Activated CD4-positive, alpha-beta T cell treated with anti-CD3 and anti-CD28 coated beads for 36 hours (primary cell): Measurements from ENCODE around the gene GSX1. TPM values are rescaled to one million over a fixed set of nuclear protein-coding genes. Genes with fewer than 3 reads are reported as not detected.

Experiments used
- ATAC-seq: fragments of 200-7000 bp; cut with Tn5 transposase; one replicate; pipeline ENCODE4 v1.10.0; 2021; ENCODE audit warnings: mild to moderate bottlenecking, moderate library complexity
- CTCF ChIA-PET: fragments of 350-600 bp; sonication (Branson Sonifier 250); formaldehyde crosslinking; loops from one replicate; lab custom pipeline; 2021; ENCODE audit warnings: antibody characterized with exemption; lab: Charles Lee
- POLR2A ChIA-PET: fragments of 350-600 bp; sonication (Branson Sonifier 250); formaldehyde crosslinking; loops from one replicate; lab custom pipeline; 2021; ENCODE audit warnings: antibody characterized with exemption, inconsistent platforms; lab: Charles Lee
- DNase-seq: peaks from one replicate; pipeline ENCODE4 v3.0.0-alpha.2; 2020
- H3K27ac Mint-ChIP-seq: one replicate; pipeline ENCODE4 v1.8.0; 2021; ENCODE audit warnings: mixed read lengths
- H3K27me3 Mint-ChIP-seq: one replicate; pipeline ENCODE4 v1.8.0; 2021; ENCODE audit warnings: mixed read lengths
- H3K36me3 Mint-ChIP-seq: one replicate; pipeline ENCODE4 v1.8.0; 2021; ENCODE audit warnings: low read depth, mixed read lengths
- H3K4me1 Mint-ChIP-seq: one replicate; pipeline ENCODE4 v1.8.0; 2021; ENCODE audit warnings: mixed read lengths
- H3K4me3 Mint-ChIP-seq: one replicate; pipeline ENCODE4 v1.8.0; 2021; ENCODE audit warnings: mild to moderate bottlenecking, moderate library complexity, mixed read lengths
- H3K9me3 Mint-ChIP-seq: one replicate; pipeline ENCODE4 v1.8.0; 2021; ENCODE audit warnings: low read depth, mixed read lengths
- intact Hi-C, 2 experiments: fragments of 100-400 bp; cut with DNase I in 1 of 2; cut with micrococcal nuclease in 1 of 2; formaldehyde crosslinking; loops; one replicate each; pipeline versions ENCODE4 v1.14.2 to v1.15.1; 2022 to 2024; cut with DNase I, micrococcal nuclease
- total RNA-seq, 2 experiments: library from RNA; stranded (reverse); gene quantifications; one replicate each; pipeline ENCODE4 v1.2.3, GENCODE V29; 2021

GSX1 gene
- total RNA-seq, 2 experiments from 2014 or later: not detected

- Mint-ChIP-seq H3K4me1 (no peaks in the 10 kb centered on the region), H3K4me3 (no peak overlapping the region), H3K27me3 (peaks cover 53% of the 10 kb centered on the region), H3K9me3 (no peaks in the 10 kb centered on the region), H3K36me3 (no peaks in the 10 kb centered on the region), H3K27ac (no peak overlapping the region)
- intact Hi-C loops: no loop called here
- CTCF ChIA-PET: no interaction called here
- POLR2A ChIA-PET: no interaction called here
- ATAC-seq: no peak
- no peak for DNase-seq
These were observed 28.5 kb downstream of the GSX1 start for GRCh38 chr13:27820524-27821482.

GRCh38 chr13:27821566-27821965, 29.3 kb downstream of the GSX1 start:
- Mint-ChIP-seq H3K4me3 (no peak overlapping the region), H3K27ac (no peak overlapping the region), H3K9me3 (no peaks in the 10 kb centered on the region), H3K36me3 (no peaks in the 10 kb centered on the region), H3K4me1 (peaks cover 2% of the 10 kb centered on the region), H3K27me3 (peaks cover 52% of the 10 kb centered on the region)
- intact Hi-C loops: no loop called here
- ATAC-seq: no peak
- ChIA-PET POLR2A (no interaction called here), CTCF (interaction anchor here (1.4 to 1.8 kb wide), 2 partner anchors 162 to 459 kb away, joined by 4 to 10 read pairs; no protein-coding TSS in a partner anchor)
- DNase-seq: no peak

- H3K4me1 Mint-ChIP-seq: peaks cover 2% of the 10 kb centered on the region
These were observed 30.1 kb downstream of the GSX1 start for GRCh38 chr13:27822258-27822872.

DNA sequence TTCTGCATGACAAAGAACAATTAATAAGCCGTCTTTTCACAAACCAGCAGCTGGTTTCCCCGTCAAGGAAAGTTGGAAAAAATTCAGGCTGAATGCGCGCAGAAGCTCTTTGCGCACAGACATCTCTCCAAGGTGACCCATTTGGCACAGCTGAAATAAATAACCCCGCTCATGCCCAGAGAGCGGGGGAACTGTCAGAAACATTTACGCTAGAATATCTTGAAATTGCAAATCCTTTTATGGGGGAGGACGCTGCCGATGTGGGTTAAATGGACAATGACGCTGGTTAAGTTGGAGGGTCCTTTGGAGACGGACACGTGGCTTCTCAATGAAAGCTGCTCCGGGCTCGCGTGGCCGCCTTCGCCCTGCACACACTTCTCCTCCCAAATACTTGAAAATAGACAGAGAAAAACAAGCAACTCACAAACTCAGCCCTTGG, 30.6 kb downstream of the GSX1 start:
- intact Hi-C loops: no loop called here
- POLR2A ChIA-PET: no interaction called here

More at GRCh38 chr13:27822258-27822872, 30.1 kb downstream of the GSX1 start:
- Mint-ChIP-seq H3K27me3 (peaks cover 50% of the 10 kb centered on the region), H3K27ac (no peak overlapping the region), H3K36me3 (no peaks in the 10 kb centered on the region), H3K4me3 (no peak overlapping the region), H3K9me3 (no peaks in the 10 kb centered on the region)
- intact Hi-C loops: no loop called here
- DNase-seq (no peak), ATAC-seq (no peak)
- ChIA-PET POLR2A (interaction anchor here (0.6 kb wide), 1 partner anchor 981 kb away, joined by 4 read pairs; no protein-coding TSS in a partner anchor), CTCF (interaction anchor here (0.7 to 1.8 kb wide), 7 partner anchors 12 to 490 kb away, joined by 3 to 10 read pairs (median 3); no protein-coding TSS in a partner anchor)

GRCh38 chr13:27824121-27824520, 31.8 kb downstream of the GSX1 start:
- intact Hi-C loops: loop anchor here in 1 of 2 experiments (2.0 kb wide), 1 partner anchor 289 kb away; no protein-coding TSS in a partner anchor
- Mint-ChIP-seq H3K27ac (no peak overlapping the region), H3K4me1 (peaks cover 2% of the 10 kb centered on the region), H3K27me3 (peaks cover 49% of the 10 kb centered on the region), H3K4me3 (no peak overlapping the region), H3K9me3 (no peaks in the 10 kb centered on the region), H3K36me3 (no peaks in the 10 kb centered on the region)
- ATAC-seq: no peak
- POLR2A ChIA-PET: interaction anchor here (0.6 kb wide), 1 partner anchor 879 kb away, joined by 3 read pairs; no protein-coding TSS in a partner anchor
- no peak for DNase-seq
- CTCF ChIA-PET: interaction anchor here (0.7 to 3.9 kb wide), 2 partner anchors 53 to 554 kb away, joined by 4 to 50 read pairs; partner anchors contain the start of gene RASL11A

More for the DNA sequence above, 30.6 kb downstream of the GSX1 start:
- CTCF ChIA-PET: interaction anchor here (0.7 to 1.8 kb wide), 7 partner anchors 12 to 490 kb away, joined by 3 to 10 read pairs (median 3); no protein-coding TSS in a partner anchor
- H3K9me3 Mint-ChIP-seq: no peaks in the 10 kb centered on the region
- H3K36me3 Mint-ChIP-seq: no peaks in the 10 kb centered on the region
- peaks cover 2% of the 10 kb centered on the region for H3K4me1 Mint-ChIP-seq
- H3K4me3 Mint-ChIP-seq: no peak overlapping the region
- DNase-seq (no peak), ATAC-seq (no peak)
- H3K27ac Mint-ChIP-seq: no peak overlapping the region
- peaks cover 52% of the 10 kb centered on the region for H3K27me3 Mint-ChIP-seq

DNA sequence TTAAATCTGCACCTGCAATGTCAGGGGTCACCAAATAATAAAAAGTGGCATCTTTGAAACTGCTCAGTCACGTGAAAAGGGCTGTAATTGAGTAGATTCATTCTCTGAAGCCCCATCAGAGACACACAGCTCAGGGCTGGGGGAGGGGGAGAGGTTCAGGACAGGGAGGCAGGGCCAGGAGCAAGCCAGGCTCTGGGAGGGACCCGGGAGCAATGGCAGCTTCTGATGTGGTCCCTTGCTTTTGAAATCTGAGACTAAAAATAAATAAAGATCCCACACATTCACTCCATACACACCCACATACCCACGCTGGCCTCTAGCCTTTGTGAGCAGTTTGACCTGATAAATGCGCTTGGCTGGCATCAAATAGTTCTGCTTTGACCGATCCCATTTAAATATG, 32.8 kb downstream of the GSX1 start:
- intact Hi-C loops: loop anchor here (2.0 to 5.0 kb wide), 5 partner anchors 33 to 838 kb away; partner anchors contain the start of gene GSX1 (in 1 of the 2)
- Mint-ChIP-seq H3K9me3 (no peaks in the 10 kb centered on the region), H3K36me3 (no peaks in the 10 kb centered on the region), H3K27me3 (peaks cover 47% of the 10 kb centered on the region), H3K4me3 (no peak overlapping the region), H3K4me1 (peaks cover 4% of the 10 kb centered on the region), H3K27ac (no peak overlapping the region)
- ChIA-PET POLR2A (no interaction called here), CTCF (interaction anchor here (0.7 to 6.4 kb wide), 13 partner anchors 9 to 840 kb away, joined by 3 to 50 read pairs (median 6); partner anchors contain the start of gene RASL11A)
- ATAC-seq (no peak), DNase-seq (no peak)

DNA sequence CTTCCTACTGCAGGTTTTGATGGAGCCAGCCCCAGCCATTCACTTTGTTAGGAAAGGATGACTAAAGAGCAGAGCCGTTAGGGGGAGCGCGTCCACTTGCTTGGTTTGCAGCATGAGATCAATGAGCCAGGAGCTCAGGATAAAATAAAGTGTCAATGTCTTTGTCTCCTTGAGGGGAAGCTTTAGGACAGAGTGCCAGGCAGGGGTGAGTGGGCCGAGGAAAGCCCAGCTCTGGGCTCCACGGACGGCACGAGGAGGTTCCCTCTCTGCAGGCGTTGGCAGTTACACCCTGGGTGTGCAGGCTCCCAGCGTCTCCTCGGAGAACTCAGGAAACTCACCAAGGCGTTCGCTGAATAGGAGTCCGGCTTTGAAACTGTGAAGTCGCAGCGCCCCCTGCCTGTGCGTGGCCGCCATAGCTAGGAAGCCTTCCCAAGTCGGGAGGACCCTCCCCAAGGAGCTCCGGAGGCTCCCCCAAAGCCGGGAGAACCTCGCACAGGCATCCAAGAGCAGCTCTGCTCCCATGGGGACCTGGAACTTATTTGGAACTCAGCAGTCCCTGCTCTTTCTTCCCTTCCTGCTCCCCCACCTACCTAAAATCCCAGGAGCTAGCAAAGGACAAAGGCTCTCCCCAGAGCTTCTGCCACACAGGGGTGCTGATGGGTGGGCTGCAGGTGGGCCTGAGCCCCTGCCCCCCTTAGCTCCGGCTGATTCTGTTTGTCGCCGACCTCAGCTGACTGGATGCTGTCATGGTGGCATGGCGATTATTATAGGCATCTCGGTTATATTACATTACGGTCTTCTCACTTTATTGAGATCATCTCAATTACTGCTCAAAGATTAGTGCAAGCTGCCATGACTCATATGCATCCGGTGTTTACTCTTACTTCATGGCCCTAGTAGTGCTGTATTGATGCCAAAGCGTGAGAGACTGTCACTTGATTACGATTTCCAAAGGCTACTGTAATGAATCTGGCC, 34.4 kb downstream of the GSX1 start:
- Mint-ChIP-seq H3K9me3 (no peaks in the 10 kb centered on the region), H3K4me1 (peaks cover 7% of the 10 kb centered on the region), H3K4me3 (no peak overlapping the region), H3K27ac (no peak overlapping the region), H3K27me3 (peaks cover 51% of the 10 kb centered on the region), H3K36me3 (no peaks in the 10 kb centered on the region)
- CTCF ChIA-PET: interaction anchor here (0.6 to 6.4 kb wide), 97 partner anchors 8 to 891 kb away, joined by 3 to 126 read pairs (median 4); no protein-coding TSS in a partner anchor
- DNase-seq (peak; percentile 82), ATAC-seq (peak; percentile 84)
- intact Hi-C loops: loop anchor here (1.0 to 5.0 kb wide), 12 partner anchors 34 to 839 kb away; partner anchors contain the start of gene GSX1 (in 1 of the 2)
- POLR2A ChIA-PET: interaction anchor here (0.8 kb wide), 1 partner anchor 56 kb away, joined by 3 read pairs; no protein-coding TSS in a partner anchor

DNA sequence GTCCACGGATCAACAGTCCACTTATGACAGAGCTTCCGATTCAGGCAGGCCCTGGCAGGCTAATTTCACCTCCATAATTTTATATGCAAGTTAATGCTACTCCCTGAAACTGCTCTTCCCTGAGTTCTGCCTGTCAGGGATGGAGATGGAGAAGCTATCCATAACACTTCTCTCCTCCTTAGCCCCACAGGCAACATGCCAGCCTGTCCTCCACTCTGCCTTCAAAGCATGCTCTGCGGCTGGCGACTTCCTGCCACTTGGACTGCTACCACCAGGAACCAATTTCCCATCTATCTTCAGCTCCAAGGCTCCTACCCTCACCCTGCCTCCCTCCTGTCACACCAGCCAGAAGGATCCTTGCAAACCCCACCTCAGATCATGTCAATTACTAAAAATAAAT, 35.4 kb downstream of the GSX1 start:
- H3K9me3 Mint-ChIP-seq: no peaks in the 10 kb centered on the region
- peaks cover 55% of the 10 kb centered on the region for H3K27me3 Mint-ChIP-seq
- no peaks in the 10 kb centered on the region for H3K36me3 Mint-ChIP-seq
- intact Hi-C loops: loop anchor here (2.0 to 5.0 kb wide), 5 partner anchors 35 to 840 kb away; partner anchors contain the start of gene GSX1 (in 1 of the 2)
- CTCF ChIA-PET: interaction anchor here (0.6 to 6.4 kb wide), 24 partner anchors 8 to 547 kb away, joined by 3 to 126 read pairs (median 8); no protein-coding TSS in a partner anchor
- H3K27ac Mint-ChIP-seq: no peak overlapping the region
- POLR2A ChIA-PET: no interaction called here
- H3K4me1 Mint-ChIP-seq: peaks cover 7% of the 10 kb centered on the region
- H3K4me3 Mint-ChIP-seq: no peak overlapping the region
- DNase-seq (no peak), ATAC-seq (no peak)

DNA sequence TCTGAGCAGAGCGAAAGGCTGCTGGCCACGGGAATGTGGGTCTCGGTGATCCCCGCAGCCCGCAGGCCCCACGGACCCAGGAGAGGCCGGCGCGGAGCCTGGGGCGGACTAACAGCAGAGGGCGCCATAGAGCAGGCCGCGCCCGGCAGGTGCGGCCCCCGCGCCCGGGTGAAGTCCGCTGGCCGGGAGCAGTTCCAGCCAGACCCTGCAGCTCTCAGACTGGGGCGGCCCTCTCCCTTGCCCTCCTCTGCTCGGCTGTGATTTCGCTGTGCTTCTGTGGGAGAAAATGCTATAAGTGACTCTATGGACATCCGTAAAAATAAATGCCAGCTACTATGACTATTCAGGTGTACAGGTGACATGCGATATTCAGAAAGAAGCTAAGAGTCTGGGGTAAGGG, 37.7 kb downstream of the GSX1 start:
- H3K27me3 Mint-ChIP-seq: peaks cover 46% of the 10 kb centered on the region
- ATAC-seq (peak; percentile 77), DNase-seq (peak; percentile 72)
- H3K9me3 Mint-ChIP-seq: no peaks in the 10 kb centered on the region
- ChIA-PET POLR2A (no interaction called here), CTCF (interaction anchor here (0.6 to 6.4 kb wide), 38 partner anchors 8 to 883 kb away, joined by 3 to 126 read pairs (median 4); partner anchors contain the start of genes CDX2, PDX1 and URAD)
- no peaks in the 10 kb centered on the region for H3K36me3 Mint-ChIP-seq
- intact Hi-C loops: loop anchor here (1.0 to 5.0 kb wide), 3 partner anchors 122 to 154 kb away; no protein-coding TSS in a partner anchor
- peaks cover 7% of the 10 kb centered on the region for H3K4me1 Mint-ChIP-seq
- no peak overlapping the region for H3K4me3 Mint-ChIP-seq
- H3K27ac Mint-ChIP-seq: no peak overlapping the region

DNA sequence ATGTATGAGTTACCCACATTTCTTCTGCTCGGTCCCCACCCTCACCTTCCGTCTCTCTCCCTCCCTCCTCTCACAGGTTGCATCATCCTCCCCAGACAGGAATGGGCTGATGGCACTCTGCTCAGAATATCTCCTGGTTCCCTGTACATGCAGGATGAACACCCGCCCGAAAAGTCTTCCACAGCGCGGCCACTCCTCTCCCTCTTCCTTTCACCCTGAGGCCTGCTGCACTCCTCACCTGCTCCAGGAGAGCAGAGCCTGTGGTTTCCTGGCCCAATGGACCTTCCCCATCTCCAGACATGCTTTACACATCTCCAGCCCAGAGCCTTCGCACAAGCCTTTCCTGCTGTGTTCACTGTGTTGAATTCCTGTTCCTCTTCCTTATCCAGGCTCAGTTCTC, 40.9 kb downstream of the GSX1 start:
- H3K4me3 Mint-ChIP-seq: no peak overlapping the region
- CTCF ChIA-PET: no interaction called here
- H3K9me3 Mint-ChIP-seq: no peaks in the 10 kb centered on the region
- H3K36me3 Mint-ChIP-seq: no peaks in the 10 kb centered on the region
- peaks cover 5% of the 10 kb centered on the region for H3K4me1 Mint-ChIP-seq
- POLR2A ChIA-PET: no interaction called here
- ATAC-seq (no peak), DNase-seq (no peak)
- intact Hi-C loops: loop anchor here in 1 of 2 experiments (5.0 kb wide), 1 partner anchor 119 kb away; no protein-coding TSS in a partner anchor
- H3K27ac Mint-ChIP-seq: no peak overlapping the region
- peaks cover 33% of the 10 kb centered on the region for H3K27me3 Mint-ChIP-seq
